ENCODE results near the gene BMPR1B. TPM values are rescaled to one million over a fixed set of nuclear protein-coding genes. Genes with fewer than 3 reads are reported as not detected.

BMPR1B gene
- total and polyA plus RNA-seq, 2 of the 8 experiments (the other 6 are each of a cell fraction or from before 2014, with no cell fraction given), result 0.14 to 1.1 TPM

GRCh38 chr4:94970650-94971049 is 212.9 kb downstream of the BMPR1B start:
- H3K27me3 ChIP-seq (replicated peaks in 1 of 4; ENCODE audit: control insufficient read depth in 3 of 4, extremely low read depth in 1 of 4, insufficient read depth in 3 of 4, low read length in 3 of 4), result no peaks in the 10 kb centered on the region
- WGBS, 2 experiments (ENCODE audit: extremely low coverage in 1 of 2, insufficient coverage in 1 of 2, insufficient read length in 1 of 2, insufficient replicate concordance in 2 of 2, low coverage in 1 of 2, low lambda C conversion rate in 2 of 2, missing lambda C conversion rate in 1 of 2), result 96% methylated on average over 1 of the region's 1 CpG; no CpG with 5 or more reads in 1 of the 2 experiments
- FAIRE-seq, result no peak

More at GRCh38 chr4:94970650-94971049, 212.9 kb downstream of the BMPR1B start:
- H3K36me3 ChIP-seq (ENCODE audit: control insufficient read depth in 2 of 4, insufficient read depth in 4 of 4, low read length in 3 of 4), result no peaks in the 10 kb centered on the region
- no peaks in the 10 kb centered on the region for H3K79me1 ChIP-seq (ENCODE audit: low read depth, low read length)
- H3K18ac ChIP-seq (ENCODE audit: extremely low read depth, low read length), result no peak overlapping the region
- ChIA-PET CTCF (ENCODE audit: partially characterized antibody) (interaction anchor here (0.8 kb wide), 1 partner anchor 86 kb away, joined by 3 read pairs; no protein-coding TSS in a partner anchor), POLR2A (ENCODE audit: partially characterized antibody) (no interaction called here)
- no peaks in the 10 kb centered on the region for H3K79me2 ChIP-seq (ENCODE audit: control insufficient read depth in 1 of 2, insufficient read depth in 2 of 2, low read length in 2 of 2)
- H4K20me1 ChIP-seq (replicated peaks in 1 of 2; ENCODE audit: control insufficient read depth in 1 of 2, insufficient read depth in 2 of 2, low read length in 2 of 2), result no peaks in the 10 kb centered on the region
- no peak overlapping the region for H2BK120ac ChIP-seq (replicated peaks; ENCODE audit: low read depth, low read length)
- no peak overlapping the region for H4K91ac ChIP-seq (replicated peaks; ENCODE audit: insufficient read length, low read length)
- no peak overlapping the region for H3K14ac ChIP-seq (ENCODE audit: insufficient read length)
- H2BK12ac ChIP-seq (ENCODE audit: low read depth, low read length), result no peak overlapping the region
- DNase-seq (ENCODE audit: low read depth in 1 of 2, low spot score in 2 of 2), result no peak
- no peak overlapping the region for H2AK5ac ChIP-seq (ENCODE audit: low read depth, low read length)
- no peaks in the 10 kb centered on the region for H3K4me1 ChIP-seq (replicated peaks in 1 of 4; ENCODE audit: control insufficient read depth in 3 of 4, insufficient read depth in 4 of 4, low read length in 3 of 4)
- TF ChIP-seq EP300 (IDR thresholded peaks at IDR 0.05; ENCODE audit: borderline replicate concordance in 1 of 2, low read depth in 2 of 2, low read length in 2 of 2), result no peak
- no peak for TF ChIP-seq SUZ12 (IDR thresholded peaks at IDR 0.05; ENCODE audit: low read length)
- TF ChIP-seq, protein P1, sequence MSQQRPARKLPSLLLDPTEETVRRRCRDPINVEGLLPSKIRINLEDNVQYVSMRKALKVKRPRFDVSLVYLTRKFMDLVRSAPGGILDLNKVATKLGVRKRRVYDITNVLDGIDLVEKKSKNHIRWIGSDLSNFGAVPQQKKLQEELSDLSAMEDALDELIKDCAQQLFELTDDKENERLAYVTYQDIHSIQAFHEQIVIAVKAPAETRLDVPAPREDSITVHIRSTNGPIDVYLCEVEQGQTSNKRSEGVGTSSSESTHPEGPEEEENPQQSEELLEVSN (IDR thresholded peaks at IDR 0.05), result no peak
- TF ChIP-seq ASH2L (IDR thresholded peaks at IDR 0.05; ENCODE audit: low read length), result no peak
- no peak for TF ChIP-seq CBX5 (IDR thresholded peaks at IDR 0.05; ENCODE audit: low read depth, low read length)
- no peak for TF ChIP-seq TEAD4 (IDR thresholded peaks at IDR 0.05; ENCODE audit: low read depth, low read length)
- no peak for TF ChIP-seq CBX8 (IDR thresholded peaks at IDR 0.05; ENCODE audit: borderline replicate concordance, low read depth, low read length)
- TF ChIP-seq POLR2A (IDR thresholded peaks at IDR 0.05; ENCODE audit: control extremely low read depth in 1 of 2, low read depth in 2 of 2, low read length in 2 of 2), result no peak
- no peak for TF ChIP-seq EZH2 (IDR thresholded peaks at IDR 0.05; ENCODE audit: low read depth, low read length, severe bottlenecking)
- no peak for TF ChIP-seq MAFK (IDR thresholded peaks at IDR 0.05; ENCODE audit: low read depth, low read length)
- no peak for TF ChIP-seq POU5F1 (IDR thresholded peaks at IDR 0.05; ENCODE audit: low read depth, low read length)
- H3K27ac ChIP-seq (ENCODE audit: low read depth, low read length), result no peak overlapping the region
- no peak overlapping the region for H2BK20ac ChIP-seq (ENCODE audit: low read length)
- no peak overlapping the region for H2BK5ac ChIP-seq (ENCODE audit: low read depth, low read length)
- no peak overlapping the region for H2AFZ ChIP-seq (ENCODE audit: low read length)
- H3K4me3 ChIP-seq (ENCODE audit: extremely low read depth in 1 of 4, insufficient read depth in 2 of 4, low read depth in 3 of 4, low read length in 4 of 4), result no peak overlapping the region
- no peak overlapping the region for H2BK15ac ChIP-seq (ENCODE audit: low read length)
- no peak overlapping the region for H3K23ac ChIP-seq (ENCODE audit: insufficient read length)
- H4K8ac ChIP-seq (ENCODE audit: extremely low read depth, insufficient read depth, low read length), result no peak overlapping the region
- H3K9me3 ChIP-seq (ENCODE audit: insufficient read depth in 2 of 2, low read depth in 1 of 2, low read length in 1 of 2), result no peaks in the 10 kb centered on the region
- H3K56ac ChIP-seq (replicated peaks; ENCODE audit: insufficient read length, low read depth, low read length), result no peak overlapping the region
- H3K23me2 ChIP-seq (ENCODE audit: low read depth, low read length), result no peaks in the 10 kb centered on the region
- no peak overlapping the region for H3K9ac ChIP-seq (replicated peaks in 1 of 4; ENCODE audit: extremely low read depth in 1 of 4, low read depth in 3 of 4, low read length in 3 of 4)
- no peak overlapping the region for H3K4me2 ChIP-seq (ENCODE audit: insufficient read depth in 1 of 2, low read depth in 2 of 2, low read length in 2 of 2)
- H4K5ac ChIP-seq (ENCODE audit: insufficient read length, low read depth, low read length), result no peak overlapping the region
- no peak overlapping the region for H3K4ac ChIP-seq (replicated peaks; ENCODE audit: insufficient read length, low read depth, low read length)

Data from H1 (cell line).